Right atrium auricular region (tissue), 2 donors: ENCODE results near the gene MAT1A. TPM values are rescaled to one million over a fixed set of nuclear protein-coding genes. Genes with fewer than 3 reads are reported as not detected.

ENCODE experiments used
- DNase-seq: peaks from one replicate; pipeline ENCODE4 v3.0.0-alpha.2; 2019; ENCODE audit warnings: low spot score
- H3K27ac ChIP-seq, 2 donors: fragments of 200-600 bp; sonication (generic); 1 replicate in 1 of 2; 2 replicates in 1 of 2; pipeline ENCODE4 v1.5.1; 2016 to 2019
- H3K27me3 ChIP-seq, 2 donors: fragments of 200-600 bp; sonication (generic); one replicate each; pipeline versions ENCODE4 v1.5.1 to v1.6.0; 2017 to 2019
- H3K36me3 ChIP-seq: fragments of 200-600 bp; sonication (generic); one replicate; pipeline ENCODE4 v1.5.1; 2016
- H3K4me1 ChIP-seq, 2 donors: fragments of 200-600 bp; sonication (generic); one replicate each; pipeline versions ENCODE4 v1.5.1 to v1.6.0; 2017 to 2019
- H3K4me3 ChIP-seq, 2 donors: fragments of 200-600 bp; sonication (generic); 1 replicate in 1 of 2; 2 replicates in 1 of 2; pipeline ENCODE4 v1.5.1; 2017 to 2019; ENCODE audit warnings: mild to moderate bottlenecking in 1 of 2, moderate library complexity in 1 of 2
- H3K9me3 ChIP-seq, 2 donors: fragments of 200-600 bp; sonication (generic); one replicate each; pipeline ENCODE4 v1.5.1; 2019
- CTCF ChIP-seq, 2 donors: fragments of 200-600 bp; sonication (generic); IDR thresholded peaks; one replicate each; pipeline ENCODE4 v1.5.1; 2019; ENCODE audit warnings: antibody characterized with exemption in 2 of 2
- total RNA-seq, 2 donors: library from RNA; depleted of rRNA; stranded (reverse); fragments of >200 nt; gene quantifications; one replicate each; pipeline ENCODE4 v1.1.0, GENCODE V29; 2016

The MAT1A gene
- total RNA-seq, 2 donors from 2014 or later, result not detected

GRCh38 chr10:80281784-80282765, 7.4 kb downstream of the MAT1A start:
- Histone ChIP-seq H3K36me3 (no peaks in the 10 kb centered on the region), H3K4me3 (no peak overlapping the region), H3K9me3 (no peaks in the 10 kb centered on the region), H3K4me1 (peaks cover 0 to 12% of the 10 kb centered on the region in 2 donors), H3K27me3 (no peaks in the 10 kb centered on the region), H3K27ac (no peak overlapping the region)
- TF ChIP-seq CTCF (IDR thresholded peaks at IDR 0.05), result no peak
- no peak for DNase-seq

DNA sequence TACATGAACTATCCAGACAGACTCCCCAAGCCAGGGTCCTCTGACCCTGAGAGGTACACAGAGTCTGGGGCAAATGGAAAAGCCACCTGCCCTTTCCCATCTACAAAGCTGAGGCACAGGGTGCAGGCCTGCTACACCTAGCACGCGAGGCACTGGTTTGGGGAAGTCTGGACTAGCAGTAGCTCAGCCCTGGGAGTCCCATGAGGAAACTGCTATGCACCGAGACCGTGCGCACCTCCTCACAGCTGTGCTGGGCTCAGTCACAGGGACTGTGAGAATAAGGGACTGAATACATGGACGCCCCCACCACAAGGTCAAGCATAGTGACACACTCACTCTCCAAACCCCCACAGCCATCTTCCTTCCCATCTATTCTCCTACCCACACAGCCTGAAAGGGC, 8.2 kb downstream of the MAT1A start:
- H3K4me3 ChIP-seq, result no peak overlapping the region
- peaks cover 0 to 15% of the 10 kb centered on the region in 2 donors for H3K4me1 ChIP-seq
- DNase-seq, result no peak
- no peaks in the 10 kb centered on the region for H3K9me3 ChIP-seq
- TF ChIP-seq CTCF (IDR thresholded peaks at IDR 0.05), result no peak
- H3K27me3 ChIP-seq, result no peaks in the 10 kb centered on the region
- H3K27ac ChIP-seq, result no peak overlapping the region
- H3K36me3 ChIP-seq, result no peaks in the 10 kb centered on the region

GRCh38 chr10:80280071-80280800, 9.2 kb downstream of the MAT1A start:
- Histone ChIP-seq H3K27ac (no peak overlapping the region), H3K4me3 (no peak overlapping the region), H3K4me1 (peaks cover 0 to 15% of the 10 kb centered on the region in 2 donors), H3K36me3 (no peaks in the 10 kb centered on the region), H3K27me3 (no peaks in the 10 kb centered on the region), H3K9me3 (no peaks in the 10 kb centered on the region)
- DNase-seq, result peak; percentile 54
- no peak for TF ChIP-seq CTCF (IDR thresholded peaks at IDR 0.05)

DNA sequence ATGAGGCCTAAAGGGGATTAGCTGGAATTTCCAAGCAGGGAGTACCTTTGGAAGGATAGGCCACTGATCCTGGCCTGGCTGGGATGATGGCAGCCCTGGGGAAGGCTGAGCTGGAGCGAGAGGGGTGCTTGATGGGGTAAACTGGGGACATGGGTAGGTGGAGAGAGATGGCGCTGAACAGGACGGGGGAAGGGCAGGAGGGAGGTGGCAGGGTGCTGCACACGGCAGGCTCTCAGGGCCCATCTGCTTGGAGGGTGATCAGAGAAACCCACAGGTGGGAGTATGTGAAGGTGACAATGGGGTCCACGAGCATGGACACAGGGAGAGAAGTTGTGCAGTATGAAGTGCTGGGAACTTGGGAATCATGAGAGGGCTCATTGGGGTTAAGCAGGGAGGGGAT, 10.3 kb downstream of the MAT1A start:
- H3K36me3 ChIP-seq, result no peaks in the 10 kb centered on the region
- no peaks in the 10 kb centered on the region for H3K27me3 ChIP-seq
- peak; percentile 16 for DNase-seq

DNA sequence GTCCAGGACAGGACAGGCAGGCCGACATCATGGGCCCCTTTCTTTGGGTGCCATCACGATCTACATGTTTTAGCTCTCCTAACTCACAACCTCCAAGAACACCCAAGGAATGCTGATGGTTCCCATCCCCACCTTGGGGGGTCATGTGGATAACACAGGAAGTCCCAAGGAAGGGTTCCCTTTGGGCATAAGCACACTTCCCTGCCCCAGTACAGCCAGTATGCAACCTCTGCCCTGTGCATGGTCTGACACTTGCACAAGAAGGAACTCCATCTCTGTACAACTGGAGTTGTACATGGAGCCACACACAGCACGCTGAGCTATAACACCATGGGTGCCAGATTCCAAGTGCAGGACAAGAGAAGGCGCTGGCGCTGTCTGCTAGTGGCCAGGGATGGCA, 11.0 kb downstream of the MAT1A start:
- Histone ChIP-seq H3K27ac (no peak overlapping the region), H3K4me3 (no peak overlapping the region), H3K9me3 (no peaks in the 10 kb centered on the region), H3K4me1 (peaks cover 0 to 15% of the 10 kb centered on the region in 2 donors), H3K27me3 (no peaks in the 10 kb centered on the region), H3K36me3 (no peaks in the 10 kb centered on the region)
- no peak for TF ChIP-seq CTCF (IDR thresholded peaks at IDR 0.05)
- no peak for DNase-seq

More for the DNA sequence above, 10.3 kb downstream of the MAT1A start:
- no peak for TF ChIP-seq CTCF (IDR thresholded peaks at IDR 0.05)
- Histone ChIP-seq H3K9me3 (no peaks in the 10 kb centered on the region), H3K27ac (no peak overlapping the region), H3K4me1 (peaks cover 0 to 15% of the 10 kb centered on the region in 2 donors), H3K4me3 (no peak overlapping the region)
